ENCODE results near the gene SPTBN1.

Gene SPTBN1

GRCh38 chr2:54644236-54644635 lies 188.1 kb downstream of the SPTBN1 start:
- no peak overlapping the region for H3K4me3 ChIP-seq (ENCODE audit: low read depth, low read length)

- H3K4me3 ChIP-seq (ENCODE audit: low read depth, low read length): no peak overlapping the region
Measured at GRCh38 chr2:54646170-54646927, 190.2 kb downstream of the SPTBN1 start.

- H3K4me3 ChIP-seq (ENCODE audit: low read depth, low read length): no peak overlapping the region
Measured at GRCh38 chr2:54648256-54648655, 192.1 kb downstream of the SPTBN1 start.

- H3K4me3 ChIP-seq (ENCODE audit: low read depth, low read length): no peak overlapping the region
Measured at GRCh38 chr2:54649191-54649590, 193.1 kb downstream of the SPTBN1 start.

- no peak overlapping the region for H3K4me3 ChIP-seq (ENCODE audit: low read depth, low read length)
Measured at GRCh38 chr2:54649633-54650032, 193.5 kb downstream of the SPTBN1 start.

GRCh38 chr2:54650612-54651011 lies 194.5 kb downstream of the SPTBN1 start:
- H3K4me3 ChIP-seq (ENCODE audit: low read depth, low read length): no peak overlapping the region

- no peak overlapping the region for H3K4me3 ChIP-seq (ENCODE audit: low read depth, low read length)
Measured at GRCh38 chr2:54651291-54651690, 195.2 kb downstream of the SPTBN1 start.

GRCh38 chr2:54652540-54652939 lies 196.4 kb downstream of the SPTBN1 start:
- H3K4me3 ChIP-seq (ENCODE audit: low read depth, low read length): no peak overlapping the region

GRCh38 chr2:54653572-54654204 lies 197.6 kb downstream of the SPTBN1 start:
- H3K4me3 ChIP-seq (ENCODE audit: low read depth, low read length): no peak overlapping the region

- no peak overlapping the region for H3K4me3 ChIP-seq (ENCODE audit: low read depth, low read length)
Measured at GRCh38 chr2:54655046-54655809, 199.1 kb downstream of the SPTBN1 start.

GRCh38 chr2:54656863-54657262 lies 200.7 kb downstream of the SPTBN1 start:
- no peak overlapping the region for H3K4me3 ChIP-seq (ENCODE audit: low read depth, low read length)

GRCh38 chr2:54657664-54658083 lies 201.5 kb downstream of the SPTBN1 start:
- no peak overlapping the region for H3K4me3 ChIP-seq (ENCODE audit: low read depth, low read length)

- no peak overlapping the region for H3K4me3 ChIP-seq (ENCODE audit: low read depth, low read length)
Measured at GRCh38 chr2:54658564-54659071, 202.5 kb downstream of the SPTBN1 start.

GRCh38 chr2:54659527-54659926 lies 203.4 kb downstream of the SPTBN1 start:
- no peak overlapping the region for H3K4me3 ChIP-seq (ENCODE audit: low read depth, low read length)

- H3K4me3 ChIP-seq (ENCODE audit: low read depth, low read length): no peak overlapping the region
Measured at GRCh38 chr2:54660752-54661151, 204.6 kb downstream of the SPTBN1 start.

GRCh38 chr2:54663424-54664030 lies 207.4 kb downstream of the SPTBN1 start:
- H3K4me3 ChIP-seq (ENCODE audit: low read depth, low read length): no peak overlapping the region

- no peak overlapping the region for H3K4me3 ChIP-seq (ENCODE audit: low read depth, low read length)
Measured at GRCh38 chr2:54664238-54664786, 208.2 kb downstream of the SPTBN1 start.

- H3K4me3 ChIP-seq (ENCODE audit: low read depth, low read length): no peak overlapping the region
Measured at GRCh38 chr2:54665436-54665856, 209.3 kb downstream of the SPTBN1 start.

GRCh38 chr2:54666131-54666633 lies 210.1 kb downstream of the SPTBN1 start:
- no peak overlapping the region for H3K4me3 ChIP-seq (ENCODE audit: low read depth, low read length)

GRCh38 chr2:54666634-54667265 lies 210.6 kb downstream of the SPTBN1 start:
- no peak overlapping the region for H3K4me3 ChIP-seq (ENCODE audit: low read depth, low read length)
